A673 (cell line): ENCODE data around the gene DHX15. TPM values are rescaled to one million over a fixed set of nuclear protein-coding genes. Genes with fewer than 3 reads are reported as not detected.

Experiments used
- BruUV-seq: library from RNA; stranded (reverse); fragments of 400-500 nt; replicated peaks from 2 replicates; lab custom pipeline; 2021; lab: Mats Ljungman, UMichigan
- CTCF ChIA-PET: fragments of 300-600 bp; sonication (Branson Sonifier 250); formaldehyde crosslinking; loops from one replicate; lab custom pipeline; 2022; ENCODE audit warnings: antibody characterized with exemption; lab: Charles Lee
- POLR2A ChIA-PET: fragments of 300-600 bp; sonication (Branson Sonifier 250); formaldehyde crosslinking; loops from one replicate; lab custom pipeline; 2022; ENCODE audit warnings: antibody characterized with exemption; ENCODE audit not compliant: low non-redundant PET; lab: Charles Lee
- DNase-seq: peaks from one replicate; pipeline ENCODE4 v3.0.0-alpha.2; 2015; ENCODE audit warnings: low spot score
- H3K27ac ChIP-seq: fragments of 200-600 bp; sonication (generic); 2 replicates; pipeline ENCODE4 v1.5.1; 2016; ENCODE audit warnings: mixed run types, low read depth, mild to moderate bottlenecking, mixed read lengths, antibody characterized with exemption, low read length; ENCODE audit not compliant: poor library complexity, severe bottlenecking
- H3K27me3 ChIP-seq: fragments of 200-600 bp; sonication (generic); replicated peaks from 2 replicates; pipeline ENCODE4 v1.6.1; 2017; ENCODE audit warnings: mixed run types, low read depth, mild to moderate bottlenecking, mixed read lengths, antibody characterized with exemption, low read length; ENCODE audit not compliant: insufficient read depth, poor library complexity
- H3K36me3 ChIP-seq: fragments of 200-600 bp; sonication (generic); 2 replicates; pipeline ENCODE4 v1.6.1; 2016; ENCODE audit warnings: mixed run types, mild to moderate bottlenecking, mixed read lengths, antibody characterized with exemption, low read length; ENCODE audit not compliant: insufficient read depth, poor library complexity, severe bottlenecking
- H3K4me1 ChIP-seq: fragments of 200-600 bp; sonication (generic); 2 replicates; pipeline ENCODE4 v1.6.1; 2017; ENCODE audit warnings: mixed run types, mild to moderate bottlenecking, mixed read lengths, antibody characterized with exemption, low read length; ENCODE audit not compliant: insufficient read depth, poor library complexity, severe bottlenecking
- H3K4me3 ChIP-seq: fragments of 200-600 bp; sonication (generic); 2 replicates; pipeline ENCODE4 v1.5.1; 2016; ENCODE audit warnings: low read depth, mixed run types, mild to moderate bottlenecking, mixed read lengths, low read length; ENCODE audit not compliant: poor library complexity, severe bottlenecking
- H3K9me3 ChIP-seq: fragments of 200-600 bp; sonication (generic); 2 replicates; pipeline ENCODE4 v1.6.1; 2016; ENCODE audit warnings: mixed run types, low read depth, mild to moderate bottlenecking, mixed read lengths, antibody characterized with exemption, low read length; ENCODE audit not compliant: poor library complexity, severe bottlenecking
- EZH2 ChIP-seq: fragments of 200-600 bp; sonication (generic); IDR thresholded peaks from 2 replicates; pipeline ENCODE4 v1.6.1; 2017; ENCODE audit warnings: borderline replicate concordance, low read depth, mild to moderate bottlenecking, mixed read lengths, antibody characterized with exemption, low read length; ENCODE audit not compliant: poor library complexity, severe bottlenecking
- intact Hi-C: fragments of 100-400 bp; cut with micrococcal nuclease; formaldehyde crosslinking; loops from one replicate; pipeline ENCODE4 v1.10.0; 2022; ENCODE audit not compliant: unreplicated experiment
- total RNA-seq: library from RNA; stranded (reverse); gene quantifications from 2 replicates; pipeline ENCODE4 v1.2.3, GENCODE V29; 2021
- TF ChIP-seq, protein P1 (sequence below): fragments of 300-800, 200-600 bp; sonication (generic); conservative IDR thresholded peaks from 2 replicates; pipeline ENCODE4 v1.5.1; 2017; ENCODE audit warnings: low read depth, mild to moderate bottlenecking, antibody characterized with exemption, low read length, moderate library complexity, mixed read lengths

The DHX15 gene
- total RNA-seq, 1 experiment from 2014 or later: 229 TPM

DNA sequence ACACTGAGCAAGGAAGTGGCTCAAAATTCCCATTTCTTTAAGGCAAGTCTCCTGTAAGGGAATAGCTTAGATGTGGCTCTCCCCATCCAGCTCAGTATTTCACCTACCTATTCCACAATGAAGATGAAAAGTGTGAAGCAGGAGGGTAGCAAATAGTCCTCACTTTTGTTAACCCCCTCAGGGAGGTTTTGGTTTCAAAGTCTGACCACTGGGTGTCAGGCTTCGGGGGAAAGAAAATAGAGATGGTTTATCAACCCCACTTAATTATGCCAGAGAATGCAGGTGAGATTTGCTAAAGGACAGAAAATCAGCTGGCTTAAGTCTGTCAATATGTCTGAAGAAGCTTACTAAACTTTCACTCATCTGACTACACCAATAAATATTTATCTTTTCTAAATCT is 69.5 kb downstream of the DHX15 start:
- no peaks in the 10 kb centered on the region for H3K9me3 ChIP-seq
- intact Hi-C loops: no loop called here
- peaks cover 14% of the 10 kb centered on the region for H3K36me3 ChIP-seq
- ChIA-PET CTCF (interaction anchor here (0.8 kb wide), 1 partner anchor 481 kb away, joined by 7 read pairs; no protein-coding TSS in a partner anchor), POLR2A (no interaction called here)
- DNase-seq: no peak
- H3K4me3 ChIP-seq: no peak overlapping the region
- BruUV-seq: no TSS peak
- no peaks in the 10 kb centered on the region for H3K4me1 ChIP-seq
- H3K27me3 ChIP-seq: no peaks in the 10 kb centered on the region
- no peak for TF ChIP-seq EZH2
- TF ChIP-seq, protein P1, sequence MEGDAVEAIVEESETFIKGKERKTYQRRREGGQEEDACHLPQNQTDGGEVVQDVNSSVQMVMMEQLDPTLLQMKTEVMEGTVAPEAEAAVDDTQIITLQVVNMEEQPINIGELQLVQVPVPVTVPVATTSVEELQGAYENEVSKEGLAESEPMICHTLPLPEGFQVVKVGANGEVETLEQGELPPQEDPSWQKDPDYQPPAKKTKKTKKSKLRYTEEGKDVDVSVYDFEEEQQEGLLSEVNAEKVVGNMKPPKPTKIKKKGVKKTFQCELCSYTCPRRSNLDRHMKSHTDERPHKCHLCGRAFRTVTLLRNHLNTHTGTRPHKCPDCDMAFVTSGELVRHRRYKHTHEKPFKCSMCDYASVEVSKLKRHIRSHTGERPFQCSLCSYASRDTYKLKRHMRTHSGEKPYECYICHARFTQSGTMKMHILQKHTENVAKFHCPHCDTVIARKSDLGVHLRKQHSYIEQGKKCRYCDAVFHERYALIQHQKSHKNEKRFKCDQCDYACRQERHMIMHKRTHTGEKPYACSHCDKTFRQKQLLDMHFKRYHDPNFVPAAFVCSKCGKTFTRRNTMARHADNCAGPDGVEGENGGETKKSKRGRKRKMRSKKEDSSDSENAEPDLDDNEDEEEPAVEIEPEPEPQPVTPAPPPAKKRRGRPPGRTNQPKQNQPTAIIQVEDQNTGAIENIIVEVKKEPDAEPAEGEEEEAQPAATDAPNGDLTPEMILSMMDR: peak; percentile 33; the same call in 1 of the 2 replicates
- no peak overlapping the region for H3K27ac ChIP-seq

DNA sequence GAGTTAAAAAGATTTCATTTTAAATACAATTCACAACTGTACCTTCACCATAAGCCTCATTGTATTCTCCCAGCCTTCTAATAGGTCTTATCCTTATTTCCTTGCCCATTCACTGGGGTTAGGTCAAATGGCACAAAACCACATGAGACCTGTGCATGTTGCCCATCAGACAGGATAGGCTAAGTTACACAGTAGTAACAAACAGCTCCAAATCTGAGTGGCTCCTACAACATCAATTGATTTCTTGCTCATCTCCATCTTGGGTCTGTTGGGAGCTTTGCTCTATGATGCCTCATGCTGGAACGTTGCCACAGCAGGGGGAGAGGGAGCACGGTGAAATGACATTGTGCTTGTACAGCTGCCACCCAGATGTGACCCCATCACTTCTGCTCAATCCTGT is 70.6 kb downstream of the DHX15 start:
- no peak for TF ChIP-seq EZH2
- TF ChIP-seq, protein P1: no peak
- Histone ChIP-seq H3K4me1 (no peaks in the 10 kb centered on the region), H3K9me3 (no peaks in the 10 kb centered on the region), H3K27ac (no peak overlapping the region), H3K4me3 (no peak overlapping the region), H3K36me3 (peaks cover 6% of the 10 kb centered on the region), H3K27me3 (no peaks in the 10 kb centered on the region)
- intact Hi-C loops: no loop called here
- no peak for DNase-seq
- BruUV-seq: no TSS peak
- POLR2A ChIA-PET: no interaction called here
- CTCF ChIA-PET: no interaction called here

DNA sequence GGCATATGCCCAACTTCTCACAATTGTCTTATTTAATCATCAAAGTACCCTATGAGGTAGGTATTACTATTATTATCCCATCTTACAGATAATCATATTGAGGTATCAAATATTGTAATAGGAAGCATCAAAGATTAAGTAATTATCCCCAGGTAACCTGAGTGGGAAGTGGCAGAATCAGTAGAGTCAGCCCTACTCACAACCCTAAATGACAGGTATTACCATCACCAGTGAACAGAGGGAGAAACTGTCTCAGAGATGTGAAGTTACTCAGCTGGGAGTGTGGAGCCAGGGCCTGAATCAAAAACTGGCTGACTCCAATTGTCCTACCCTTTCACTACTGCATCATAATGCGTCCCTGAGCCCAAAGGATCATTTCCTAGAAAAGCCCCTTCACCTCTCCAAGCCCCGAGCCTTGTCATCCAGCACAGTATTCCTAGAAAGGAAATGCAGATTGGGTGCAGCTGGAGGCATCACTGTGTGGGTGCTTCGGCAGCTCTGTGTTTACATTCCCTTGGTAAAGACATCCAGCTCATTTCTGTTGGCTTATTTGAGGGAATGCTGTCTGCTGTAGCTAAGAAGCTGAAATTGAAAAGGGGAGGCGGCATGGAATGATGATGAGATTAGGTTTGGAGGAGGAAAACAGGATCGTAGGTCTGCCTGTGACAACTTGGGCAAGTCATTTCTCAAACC is 72.8 kb downstream of the DHX15 start:
- Histone ChIP-seq H3K27ac (no peak overlapping the region), H3K36me3 (no peaks in the 10 kb centered on the region), H3K9me3 (no peaks in the 10 kb centered on the region), H3K27me3 (no peaks in the 10 kb centered on the region), H3K4me3 (no peak overlapping the region), H3K4me1 (no peaks in the 10 kb centered on the region)
- intact Hi-C loops: no loop called here
- BruUV-seq: no TSS peak
- ChIA-PET CTCF (no interaction called here), POLR2A (no interaction called here)
- TF ChIP-seq, protein P1: no peak
- TF ChIP-seq EZH2: no peak
- no peak for DNase-seq
